ENCODE data around the gene PRTG. TPM values are rescaled to one million over a fixed set of nuclear protein-coding genes. Genes with fewer than 3 reads are reported as not detected.

The PRTG gene
- total and polyA plus RNA-seq, 2 donors (not counting 3 experiments of a cell fraction or from before 2014, with no cell fraction given) = 3.4 to 12.4 TPM

- Histone ChIP-seq H3K9me1 (replicated peaks; ENCODE audit: control insufficient read depth, extremely low read depth, insufficient read depth, low read length) (no peaks in the 10 kb centered on the region), H3K4me1 (ENCODE audit: control insufficient read depth, extremely low read depth, insufficient read depth, low read length) (peaks cover 6% of the 10 kb centered on the region), H2AFZ (ENCODE audit: low read depth, low read length) (no peak overlapping the region), H3K36me3 (ENCODE audit: control insufficient read depth in 2 of 2, extremely low read depth in 1 of 2, insufficient read depth in 2 of 2, low read length in 2 of 2) (no peaks in the 10 kb centered on the region), H4K20me1 (replicated peaks; ENCODE audit: control insufficient read depth, extremely low read depth, insufficient read depth, low read length) (no peaks in the 10 kb centered on the region), H3K9ac (replicated peaks; ENCODE audit: extremely low read depth, insufficient read depth, low read length) (no peak overlapping the region), H3K79me2 (ENCODE audit: control insufficient read depth, insufficient read depth, low read length) (no peaks in the 10 kb centered on the region), H3K4me3 (replicated peaks in 1 of 3; ENCODE audit: insufficient read depth in 1 of 3, low read depth in 1 of 3, low read length in 3 of 3) (no peak overlapping the region), H3K27ac (ENCODE audit: insufficient read depth, low read depth, low read length) (no peak overlapping the region), H3K27me3 (ENCODE audit: control insufficient read depth in 2 of 2, insufficient read depth in 2 of 2, low read length in 2 of 2) (no peaks in the 10 kb centered on the region), H3K9me3 (replicated peaks; ENCODE audit: control insufficient read depth, insufficient read depth, low read length) (no peaks in the 10 kb centered on the region), H3K4me2 (ENCODE audit: insufficient read depth, low read length) (no peak overlapping the region)
- dilution Hi-C loops (cut with MboI; ENCODE audit: extremely low pct_ligation_motif_present, low sequenced_read_pairs) = no loop called here
- intact Hi-C loops (cut with micrococcal nuclease) = no loop called here
- FAIRE-seq = no peak
- POLR2A ChIA-PET = no interaction called here
- CTCF ChIA-PET = interaction anchor here (0.7 to 3.6 kb wide), 4 partner anchors 10 to 144 kb away, joined by 3 to 11 read pairs (median 4); no protein-coding TSS in a partner anchor
- no TSS peak for BruUV-seq (replicated peaks)
- no peak for TF ChIP-seq CTCF (IDR thresholded peaks at IDR 0.05; ENCODE audit: extremely low read depth in 1 of 2, insufficient read depth in 1 of 2, low read depth in 1 of 2, low read length in 2 of 2)
- TF ChIP-seq GATA2 (IDR thresholded peaks at IDR 0.05; ENCODE audit: insufficient read depth, insufficient read length, low read depth, low read length) = no peak
- no peak for TF ChIP-seq JUN (IDR thresholded peaks at IDR 0.05; ENCODE audit: borderline replicate concordance, insufficient read depth, insufficient read length, low read depth)
- TF ChIP-seq EZH2 (IDR thresholded peaks at IDR 0.05; ENCODE audit: borderline replicate concordance, low read depth, low read length, severe bottlenecking) = no peak
- TF ChIP-seq POLR2AphosphoS5 (IDR thresholded peaks at IDR 0.05; ENCODE audit: insufficient read depth, low read depth, low read length) = no peak
- no peak for TF ChIP-seq FOS (IDR thresholded peaks at IDR 0.05; ENCODE audit: borderline replicate concordance, insufficient read depth, low read length)
- no peak for TF ChIP-seq MAX (IDR thresholded peaks at IDR 0.05; ENCODE audit: insufficient read depth, insufficient read length)
- no peak for TF ChIP-seq POLR2A (IDR thresholded peaks at IDR 0.05; ENCODE audit: low read depth, low read length)
- TF ChIP-seq MYC (IDR thresholded peaks at IDR 0.05; ENCODE audit: low read depth, low read length) = no peak
- peak; percentile 11 for DNase-seq (ENCODE audit: low read depth, low spot score)
Measured at GRCh38 chr15:55630858-55631257, 112.1 kb downstream of the PRTG start.

Measured in endothelial cell of umbilical vein (primary cell).